AG10803 (cell line): ENCODE measurements around the gene GTF3C4.

Experiments
- DNase-seq: peaks from one replicate; pipeline ENCODE4 v3.0.0; 2010; ENCODE audit warnings: low read depth
- H3K4me3 ChIP-seq: 2 replicates; pipeline ENCODE4 v1.5.1; 2011; ENCODE audit warnings: mild to moderate bottlenecking, low read length, control low read depth
- TF ChIP-seq, protein P1 (sequence below): conservative IDR thresholded peaks from 2 replicates; pipeline ENCODE4 v1.5.1; 2011; ENCODE audit warnings: mild to moderate bottlenecking, low read length, control low read depth, inconsistent platforms

GTF3C4 gene

DNA sequence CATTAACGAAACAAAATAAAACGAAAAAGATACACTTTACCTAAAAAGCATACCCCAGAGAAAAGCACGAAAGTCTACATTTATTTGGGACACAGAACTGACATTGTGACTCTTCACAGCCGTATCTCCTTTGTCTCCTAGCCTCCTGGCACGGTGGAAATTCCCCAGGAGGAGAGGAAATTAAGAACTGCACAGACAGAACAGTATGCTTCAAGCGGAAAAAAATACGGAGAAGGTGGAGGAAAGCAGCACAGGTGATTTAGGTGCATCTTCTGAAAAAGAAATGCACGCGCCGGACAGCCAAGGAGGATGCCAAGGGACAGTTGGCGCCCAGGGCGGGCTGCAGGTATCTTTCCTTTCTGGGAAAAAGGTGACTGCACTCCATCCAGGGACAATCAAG, 32.5 kb upstream of the GTF3C4 start:
- no peak overlapping the region for H3K4me3 ChIP-seq
- TF ChIP-seq, protein P1, sequence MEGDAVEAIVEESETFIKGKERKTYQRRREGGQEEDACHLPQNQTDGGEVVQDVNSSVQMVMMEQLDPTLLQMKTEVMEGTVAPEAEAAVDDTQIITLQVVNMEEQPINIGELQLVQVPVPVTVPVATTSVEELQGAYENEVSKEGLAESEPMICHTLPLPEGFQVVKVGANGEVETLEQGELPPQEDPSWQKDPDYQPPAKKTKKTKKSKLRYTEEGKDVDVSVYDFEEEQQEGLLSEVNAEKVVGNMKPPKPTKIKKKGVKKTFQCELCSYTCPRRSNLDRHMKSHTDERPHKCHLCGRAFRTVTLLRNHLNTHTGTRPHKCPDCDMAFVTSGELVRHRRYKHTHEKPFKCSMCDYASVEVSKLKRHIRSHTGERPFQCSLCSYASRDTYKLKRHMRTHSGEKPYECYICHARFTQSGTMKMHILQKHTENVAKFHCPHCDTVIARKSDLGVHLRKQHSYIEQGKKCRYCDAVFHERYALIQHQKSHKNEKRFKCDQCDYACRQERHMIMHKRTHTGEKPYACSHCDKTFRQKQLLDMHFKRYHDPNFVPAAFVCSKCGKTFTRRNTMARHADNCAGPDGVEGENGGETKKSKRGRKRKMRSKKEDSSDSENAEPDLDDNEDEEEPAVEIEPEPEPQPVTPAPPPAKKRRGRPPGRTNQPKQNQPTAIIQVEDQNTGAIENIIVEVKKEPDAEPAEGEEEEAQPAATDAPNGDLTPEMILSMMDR, result no peak

DNA sequence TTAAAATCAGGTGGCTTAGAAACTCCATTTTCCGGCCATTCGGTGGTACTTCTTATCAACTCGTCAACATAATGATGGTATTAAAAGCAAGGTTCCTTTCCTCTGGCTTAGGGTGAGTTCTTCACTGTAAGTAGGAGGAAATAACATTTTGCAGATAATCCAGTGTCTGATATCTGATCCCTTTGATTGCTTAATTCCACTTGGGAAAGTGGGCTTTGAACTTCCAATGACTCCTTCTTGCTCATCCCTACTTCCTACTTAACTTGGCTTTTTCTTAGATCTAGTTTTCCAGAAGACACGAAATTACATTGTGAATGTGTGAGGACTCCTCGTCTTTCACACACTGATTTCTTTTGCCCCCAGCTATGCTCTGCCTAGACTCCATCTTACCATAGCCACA, 32.0 kb upstream of the GTF3C4 start:
- DNase-seq, result no peak
- no peak overlapping the region for H3K4me3 ChIP-seq
- TF ChIP-seq, protein P1, result no peak

More for the DNA sequence above, 32.5 kb upstream of the GTF3C4 start:
- no peak for DNase-seq

DNA sequence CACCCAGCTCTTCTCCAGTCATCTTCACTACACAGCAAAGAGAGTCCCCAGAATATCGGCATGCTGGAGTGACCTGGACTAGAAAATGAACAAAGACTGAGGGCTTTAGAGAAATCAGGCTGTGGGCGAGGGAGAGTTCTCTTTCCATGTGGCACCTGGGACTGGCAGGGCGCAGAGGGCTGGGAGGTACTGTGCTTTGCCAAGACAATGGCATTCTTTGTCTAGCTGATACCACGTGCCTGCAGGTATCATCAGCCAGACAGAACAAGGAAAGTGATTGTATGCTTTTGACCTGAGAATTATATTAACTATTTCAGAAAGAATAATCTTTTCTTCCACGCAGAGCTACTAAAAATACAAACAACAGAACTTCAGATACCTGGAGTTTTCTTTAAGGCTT, 30.9 kb upstream of the GTF3C4 start:
- TF ChIP-seq, protein P1, result no peak
- no peak overlapping the region for H3K4me3 ChIP-seq
- no peak for DNase-seq

DNA sequence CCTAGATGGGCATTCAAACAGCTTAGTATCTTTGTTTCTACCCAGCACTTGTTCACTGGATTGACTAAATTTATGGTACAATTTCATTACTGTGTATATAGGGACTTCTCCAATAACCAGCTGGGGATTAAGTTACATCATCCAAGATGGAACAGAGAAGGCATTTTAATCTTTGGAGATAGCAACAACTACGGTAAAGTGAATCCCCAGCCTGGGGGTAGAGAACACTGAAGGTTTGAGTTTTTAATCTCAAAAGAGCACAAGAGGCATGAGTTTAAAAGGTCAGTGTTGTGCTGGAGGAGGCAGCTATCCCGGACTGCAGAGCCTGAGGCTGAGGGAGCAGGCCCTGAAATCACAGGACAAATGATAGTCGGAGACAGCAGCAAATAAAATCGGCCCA, 29.0 kb upstream of the GTF3C4 start:
- DNase-seq, result no peak
- H3K4me3 ChIP-seq, result no peak overlapping the region
- TF ChIP-seq, protein P1, result no peak

DNA sequence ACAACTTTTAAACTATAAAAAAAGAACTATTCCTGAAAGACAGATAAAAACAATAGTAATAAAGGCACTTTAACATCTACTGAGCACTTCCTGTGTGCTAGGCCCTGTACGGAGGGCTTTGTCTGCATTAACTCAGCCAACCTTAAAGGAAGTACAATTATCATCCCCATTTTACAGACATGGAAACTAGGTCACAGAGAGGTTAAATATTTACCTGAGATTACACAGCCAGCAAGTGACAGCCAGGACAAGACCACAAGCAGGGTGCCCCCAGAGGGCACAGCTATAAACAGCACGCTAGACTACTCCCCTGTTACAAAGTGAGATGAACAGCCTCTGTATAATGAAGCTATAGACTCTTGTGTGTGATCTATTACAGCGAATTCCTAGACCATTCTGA, 26.0 kb upstream of the GTF3C4 start:
- no peak overlapping the region for H3K4me3 ChIP-seq
- TF ChIP-seq, protein P1, result peak; percentile 24
- DNase-seq, result no peak

DNA sequence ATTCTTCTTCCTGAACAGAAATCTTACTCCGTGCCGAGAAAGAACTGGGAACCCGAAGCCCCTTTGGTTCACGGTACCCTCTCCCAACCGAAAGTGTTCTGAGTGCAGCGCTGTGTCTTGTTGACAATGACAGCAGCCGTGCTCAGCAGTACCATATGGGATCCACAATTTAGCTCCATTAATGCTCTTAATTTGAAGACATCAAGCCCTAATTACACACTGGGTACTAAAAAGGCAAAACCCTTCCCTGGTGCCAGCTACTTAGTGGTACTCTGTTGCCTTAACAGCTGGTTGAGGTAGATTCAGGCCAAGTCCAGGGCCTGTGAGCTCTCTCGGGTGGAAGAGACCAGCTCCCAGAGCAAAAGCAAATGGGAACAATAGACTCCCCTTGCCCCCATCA, 25.0 kb upstream of the GTF3C4 start:
- no peak overlapping the region for H3K4me3 ChIP-seq
- no peak for DNase-seq
- TF ChIP-seq, protein P1, result no peak

DNA sequence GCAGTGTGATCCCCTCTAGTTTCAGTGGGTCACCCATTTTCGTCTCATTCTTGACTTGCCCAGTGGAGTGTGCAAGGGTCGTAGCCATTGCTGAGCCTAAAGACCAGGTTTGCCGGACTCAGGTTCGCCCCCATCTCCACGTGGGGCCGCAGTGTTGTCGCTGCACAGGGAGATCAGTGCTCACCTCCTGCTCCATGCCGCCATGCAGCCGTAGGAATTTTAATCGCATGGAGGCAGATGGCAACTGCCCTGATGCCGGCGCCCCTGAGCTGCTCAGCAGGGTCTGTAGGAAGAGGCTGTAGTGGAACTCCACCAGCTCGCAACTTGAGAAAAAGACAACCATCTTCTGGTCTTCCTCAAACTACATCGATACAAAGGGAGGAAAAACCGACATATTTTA, 24.6 kb upstream of the GTF3C4 start:
- DNase-seq, result no peak
- H3K4me3 ChIP-seq, result no peak overlapping the region
- TF ChIP-seq, protein P1, result no peak
